EL (cell line): ENCODE data around the gene TFPT.
A peak's percentile ranks its signal among the peaks of the same experiment; 100 is the strongest.

Experiments
- DNase-seq: peaks from one replicate; pipeline ENCODE4 v3.0.0-alpha.2; 2016

TFPT gene

GRCh38 chr19:54148158-54148557 is 32.7 kb upstream of the TFPT start:
- DNase-seq, result no peak

- DNase-seq, result no peak
These were observed 32.2 kb upstream of the TFPT start for GRCh38 chr19:54147676-54148075.

GRCh38 chr19:54145541-54146158 is 30.2 kb upstream of the TFPT start:
- no peak for DNase-seq

- DNase-seq, result no peak
These were observed 26.8 kb upstream of the TFPT start for GRCh38 chr19:54142166-54142780.

- peak; percentile 30 for DNase-seq
These were observed 25.9 kb upstream of the TFPT start for GRCh38 chr19:54141356-54141755.

- no peak for DNase-seq
These were observed 23.2 kb upstream of the TFPT start for GRCh38 chr19:54138489-54139256.

GRCh38 chr19:54137699-54138488 is 22.4 kb upstream of the TFPT start, which contains the start of gene CNOT3:
Gene CNOT3, plus strand, starts transcription at chr19:54137762. Its CDS starts 5,217 bp downstream, at chr19:54142979.
- DNase-seq, result no peak

GRCh38 chr19:54136864-54137698 is 21.6 kb upstream of the TFPT start:
- DNase-seq, result peak; percentile 100

GRCh38 chr19:54136086-54136863 is 20.8 kb upstream of the TFPT start:
- DNase-seq, result no peak

- no peak for DNase-seq
These were observed 18.6 kb upstream of the TFPT start for GRCh38 chr19:54133957-54134590.

- peak; percentile 34 for DNase-seq
These were observed 18.0 kb upstream of the TFPT start for GRCh38 chr19:54133312-54133956.

GRCh38 chr19:54129617-54129996 is 14.2 kb upstream of the TFPT start:
- no peak for DNase-seq

GRCh38 chr19:54128796-54129616 is 13.5 kb upstream of the TFPT start:
- no peak for DNase-seq

- DNase-seq, result no peak
These were observed 12.9 kb upstream of the TFPT start for GRCh38 chr19:54128441-54128725.

- no peak for DNase-seq
These were observed 12.4 kb upstream of the TFPT start for GRCh38 chr19:54127688-54128440.

- no peak for DNase-seq
These were observed 10.3 kb upstream of the TFPT start for GRCh38 chr19:54125713-54126112.

GRCh38 chr19:54124393-54124792 is 8.9 kb upstream of the TFPT start:
- DNase-seq, result no peak

- no peak for DNase-seq
These were observed 8.2 kb upstream of the TFPT start for GRCh38 chr19:54123682-54124081.

GRCh38 chr19:54121259-54121658 is 5.8 kb upstream of the TFPT start:
- DNase-seq, result no peak
